Measurements from ENCODE around the gene PRSS27. TPM values are rescaled to one million over a fixed set of nuclear protein-coding genes. Genes with fewer than 3 reads are reported as not detected.

PRSS27 gene
- total and polyA plus RNA-seq, 2 of the 4 experiments (the other 2 are of a cell fraction): under 0.01 to 0.58 TPM

DNA sequence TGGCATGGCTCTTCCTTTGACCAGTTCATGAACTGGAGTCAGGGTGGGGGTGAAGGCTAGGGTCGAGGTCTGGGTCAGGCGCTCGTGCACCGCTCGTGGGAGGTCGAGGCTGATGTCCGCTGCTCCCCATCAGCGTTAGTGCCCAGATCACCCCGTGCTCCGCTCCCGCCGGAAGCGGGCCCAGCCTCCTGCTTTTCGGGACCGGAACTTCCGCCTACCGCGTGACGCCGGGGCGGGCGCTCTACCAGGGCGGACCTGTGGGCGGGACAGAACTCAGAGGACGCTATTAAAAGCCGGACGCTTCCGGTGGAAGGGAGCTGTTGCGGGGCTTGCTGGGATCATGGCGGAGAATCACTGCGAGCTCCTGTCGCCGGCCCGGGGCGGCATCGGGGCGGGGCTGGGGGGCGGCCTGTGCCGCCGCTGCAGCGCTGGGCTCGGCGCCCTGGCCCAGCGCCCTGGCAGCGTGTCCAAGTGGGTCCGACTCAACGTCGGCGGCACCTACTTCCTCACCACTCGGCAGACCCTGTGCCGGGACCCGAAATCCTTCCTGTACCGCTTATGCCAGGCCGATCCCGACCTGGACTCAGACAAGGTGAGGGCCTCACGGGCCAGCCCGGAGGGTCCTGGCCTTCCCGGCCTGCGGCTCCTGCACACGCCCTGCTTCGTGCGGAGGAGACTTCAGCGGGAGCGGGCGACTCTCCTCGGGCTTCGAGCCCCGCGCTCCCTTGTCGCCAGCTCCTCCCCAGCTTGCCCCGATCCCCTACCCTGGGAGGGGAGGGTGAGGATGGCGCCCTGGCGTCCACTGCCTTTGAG is 37.6 kb downstream of the PRSS27 start, which contains the start of gene KCTD5:
KCTD5 (plus strand) TSS at position 315 of the 813 bp plus-strand sequence; CDS start at position 341, 26 bp downstream.
- intact Hi-C loops (cut with micrococcal nuclease) (no loop called here), in situ Hi-C loops (cut with MboI; ENCODE audit: low sequenced_read_pairs) (no loop called here), dilution Hi-C loops (cut with HindIII; ENCODE audit: low sequenced_read_pairs, unreplicated experiment) (no loop called here)
- Histone ChIP-seq H2AFZ (replicated peaks; ENCODE audit: low read length, poor library complexity) (peak within 1 kb of the TSS; percentile 100), H3K4me2 (ENCODE audit: low read depth, low read length) (peak within 1 kb of the TSS; percentile 89), H4K8ac (ENCODE audit: low read depth in 2 of 2, low read length in 2 of 2) (peak within 1 kb of the TSS; percentile 99 to 100), H2AK5ac (ENCODE audit: low read depth, low read length) (peak within 1 kb of the TSS; percentile 98), H3K56ac (ENCODE audit: extremely low read depth, insufficient read depth, low read length) (peak within 1 kb of the TSS; percentile 95), H3K36me3 (ENCODE audit: control insufficient read depth, insufficient read depth, low read length) (no peaks in the 10 kb centered on the region), H3K79me1 (ENCODE audit: low read depth in 1 of 2, low read length in 2 of 2) (peaks cover 7 to 33% of the 10 kb centered on the region in 2 experiments), H2BK120ac (ENCODE audit: low read depth, low read length) (peak within 1 kb of the TSS; percentile 25; the same call in 1 of the 2 replicates), H2BK20ac (ENCODE audit: low read depth, low read length) (no peak within 1 kb of the TSS), H3K9ac (ENCODE audit: low read depth, low read length) (peak within 1 kb of the TSS; percentile 99), H3K9me1 (ENCODE audit: insufficient read depth, low read length) (0 out of 2 replicates have a peak, but pooled peaks cover 4% of the 10 kb centered on the region), H3K27me3 (ENCODE audit: control insufficient read depth, insufficient read depth, low read length) (no peaks in the 10 kb centered on the region), H3K14ac (replicated peaks; ENCODE audit: low read depth, low read length) (peak within 1 kb of the TSS; percentile 98), H4K91ac (ENCODE audit: insufficient read depth, low read depth, low read length) (peak within 1 kb of the TSS; percentile 99), H4K5ac (ENCODE audit: low read depth, low read length) (peak within 1 kb of the TSS; percentile 99), H3K23ac (ENCODE audit: low read depth, low read length) (peak within 1 kb of the TSS; percentile 99), H3K27ac (ENCODE audit: insufficient read depth, low read length) (peak within 1 kb of the TSS; percentile 89), H2BK15ac (ENCODE audit: low read depth, low read length) (no peak within 1 kb of the TSS; the same call in 2 of the 3 replicates), H3K18ac (ENCODE audit: low read depth, low read length) (peak within 1 kb of the TSS; percentile 74), H2BK5ac (ENCODE audit: low read depth, low read length, poor library complexity, severe bottlenecking) (peak within 1 kb of the TSS; percentile 91), H3K4ac (ENCODE audit: low read depth, low read length) (peak within 1 kb of the TSS; percentile 99), H3K9me3 (ENCODE audit: control insufficient read depth, insufficient read depth, low read length) (no peaks in the 10 kb centered on the region), H2AK9ac (replicated peaks; ENCODE audit: low read depth, low read length, poor library complexity) (peak within 1 kb of the TSS; percentile 96), H4K20me1 (ENCODE audit: insufficient read depth, low read length) (peaks cover 9% of the 10 kb centered on the region), H3K4me1 (ENCODE audit: control insufficient read depth, insufficient read depth, low read length) (no peaks in the 10 kb centered on the region), H3K4me3 (ENCODE audit: insufficient read depth, low read depth, low read length) (peak within 1 kb of the TSS; percentile 82)
- CTCF ChIA-PET: no interaction called here
- TF ChIP-seq NFE2L2 (IDR thresholded peaks at IDR 0.05; ENCODE audit: low read depth, low read length): no peak; the same call in 1 of the 2 replicates
- TF ChIP-seq, protein P1, sequence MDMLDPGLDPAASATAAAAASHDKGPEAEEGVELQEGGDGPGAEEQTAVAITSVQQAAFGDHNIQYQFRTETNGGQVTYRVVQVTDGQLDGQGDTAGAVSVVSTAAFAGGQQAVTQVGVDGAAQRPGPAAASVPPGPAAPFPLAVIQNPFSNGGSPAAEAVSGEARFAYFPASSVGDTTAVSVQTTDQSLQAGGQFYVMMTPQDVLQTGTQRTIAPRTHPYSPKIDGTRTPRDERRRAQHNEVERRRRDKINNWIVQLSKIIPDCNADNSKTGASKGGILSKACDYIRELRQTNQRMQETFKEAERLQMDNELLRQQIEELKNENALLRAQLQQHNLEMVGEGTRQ (IDR thresholded peaks at IDR 0.05; ENCODE audit: low read depth, low read length): peak; percentile 92
- peak; percentile 89 for TF ChIP-seq MXI1 (IDR thresholded peaks at IDR 0.05; ENCODE audit: borderline replicate concordance, low read depth, low read length)
- TF ChIP-seq RAD21 (IDR thresholded peaks at IDR 0.05; ENCODE audit: low read length): no peak
- TF ChIP-seq SMC3 (IDR thresholded peaks at IDR 0.05; ENCODE audit: low read depth, low read length): no peak
- TF ChIP-seq POLR2A (IDR thresholded peaks at IDR 0.05; ENCODE audit: low read depth, low read length): peak; percentile 95
- TF ChIP-seq BHLHE40 (IDR thresholded peaks at IDR 0.05; ENCODE audit: low read depth, low read length): no peak
- TF ChIP-seq, protein P2, sequence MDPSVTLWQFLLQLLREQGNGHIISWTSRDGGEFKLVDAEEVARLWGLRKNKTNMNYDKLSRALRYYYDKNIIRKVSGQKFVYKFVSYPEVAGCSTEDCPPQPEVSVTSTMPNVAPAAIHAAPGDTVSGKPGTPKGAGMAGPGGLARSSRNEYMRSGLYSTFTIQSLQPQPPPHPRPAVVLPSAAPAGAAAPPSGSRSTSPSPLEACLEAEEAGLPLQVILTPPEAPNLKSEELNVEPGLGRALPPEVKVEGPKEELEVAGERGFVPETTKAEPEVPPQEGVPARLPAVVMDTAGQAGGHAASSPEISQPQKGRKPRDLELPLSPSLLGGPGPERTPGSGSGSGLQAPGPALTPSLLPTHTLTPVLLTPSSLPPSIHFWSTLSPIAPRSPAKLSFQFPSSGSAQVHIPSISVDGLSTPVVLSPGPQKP (IDR thresholded peaks at IDR 0.05; ENCODE audit: borderline replicate concordance, low read depth, low read length): peak; percentile 13; the same call in 1 of the 2 replicates
- TF ChIP-seq RFX5 (IDR thresholded peaks at IDR 0.05; ENCODE audit: low read depth, low read length): no peak
- peak; percentile 78; the same call in 1 of the 2 replicates for TF ChIP-seq MAZ (IDR thresholded peaks at IDR 0.05; ENCODE audit: borderline replicate concordance, low read depth, low read length)
- TF ChIP-seq MAFK (IDR thresholded peaks at IDR 0.05; ENCODE audit: low read depth, low read length): no peak
- no peak for TF ChIP-seq FOS (IDR thresholded peaks at IDR 0.05; ENCODE audit: low read depth, low read length)
- TF ChIP-seq, protein P3, sequence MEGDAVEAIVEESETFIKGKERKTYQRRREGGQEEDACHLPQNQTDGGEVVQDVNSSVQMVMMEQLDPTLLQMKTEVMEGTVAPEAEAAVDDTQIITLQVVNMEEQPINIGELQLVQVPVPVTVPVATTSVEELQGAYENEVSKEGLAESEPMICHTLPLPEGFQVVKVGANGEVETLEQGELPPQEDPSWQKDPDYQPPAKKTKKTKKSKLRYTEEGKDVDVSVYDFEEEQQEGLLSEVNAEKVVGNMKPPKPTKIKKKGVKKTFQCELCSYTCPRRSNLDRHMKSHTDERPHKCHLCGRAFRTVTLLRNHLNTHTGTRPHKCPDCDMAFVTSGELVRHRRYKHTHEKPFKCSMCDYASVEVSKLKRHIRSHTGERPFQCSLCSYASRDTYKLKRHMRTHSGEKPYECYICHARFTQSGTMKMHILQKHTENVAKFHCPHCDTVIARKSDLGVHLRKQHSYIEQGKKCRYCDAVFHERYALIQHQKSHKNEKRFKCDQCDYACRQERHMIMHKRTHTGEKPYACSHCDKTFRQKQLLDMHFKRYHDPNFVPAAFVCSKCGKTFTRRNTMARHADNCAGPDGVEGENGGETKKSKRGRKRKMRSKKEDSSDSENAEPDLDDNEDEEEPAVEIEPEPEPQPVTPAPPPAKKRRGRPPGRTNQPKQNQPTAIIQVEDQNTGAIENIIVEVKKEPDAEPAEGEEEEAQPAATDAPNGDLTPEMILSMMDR (conservative IDR thresholded peaks at IDR 0.05; ENCODE audit: low read depth, low read length): no peak
- peak; percentile 14 for TF ChIP-seq RCOR1 (IDR thresholded peaks at IDR 0.05; ENCODE audit: insufficient replicate concordance, low read length)
- no TSS peak for BruUV-seq (replicated peaks)
- POLR2A ChIA-PET (ENCODE audit: unreplicated experiment): interaction anchor here (0.5 to 1.4 kb wide), 2 partner anchors 9 to 102 kb away, joined by 3 to 4 read pairs; no protein-coding TSS in a partner anchor
- ATAC-seq (ENCODE audit: low read depth) (peak; percentile 98), DNase-seq (peak; percentile 96)
- WGBS, 2 experiments (ENCODE audit: extremely low coverage in 2 of 2, insufficient read length in 1 of 2): 0% methylated on average over 34 of the region's 73 CpGs; no CpG with 5 or more reads in 1 of the 2 experiments
